Stomach (tissue), 4 donors: Measurements from ENCODE around the gene NRAP.

Experiments
- POLR2A ChIP-seq, 4 donors: fragments of 450-650 bp; IDR thresholded peaks; one replicate each; pipeline ENCODE4 v1.6.1; 2016; ENCODE audit warnings: antibody characterized with exemption in 4 of 4, control low read depth in 2 of 4, mild to moderate bottlenecking in 1 of 4, moderate library complexity in 1 of 4
- POLR2AphosphoS5 ChIP-seq, 3 donors: sonication (generic); formaldehyde crosslinking; IDR thresholded peaks; one replicate each; pipeline ENCODE4 v1.6.1; 2016; ENCODE audit warnings: antibody characterized with exemption in 3 of 3
- TF ChIP-seq, protein P1 (sequence below), 7 experiments: fragments of 450-650 bp in 4 of 7; fragments of 200-600 bp in 3 of 7; sonication (generic) in 3 of 7; IDR thresholded peaks; one replicate each; pipeline ENCODE4 v1.5.1; 2016 to 2019; ENCODE audit warnings: antibody characterized with exemption in 7 of 7, control low read depth in 2 of 7, mild to moderate bottlenecking in 1 of 7

GRCh38 chr10:113643183-113643582, 20.7 kb downstream of the NRAP start:
- TF ChIP-seq, protein P1, sequence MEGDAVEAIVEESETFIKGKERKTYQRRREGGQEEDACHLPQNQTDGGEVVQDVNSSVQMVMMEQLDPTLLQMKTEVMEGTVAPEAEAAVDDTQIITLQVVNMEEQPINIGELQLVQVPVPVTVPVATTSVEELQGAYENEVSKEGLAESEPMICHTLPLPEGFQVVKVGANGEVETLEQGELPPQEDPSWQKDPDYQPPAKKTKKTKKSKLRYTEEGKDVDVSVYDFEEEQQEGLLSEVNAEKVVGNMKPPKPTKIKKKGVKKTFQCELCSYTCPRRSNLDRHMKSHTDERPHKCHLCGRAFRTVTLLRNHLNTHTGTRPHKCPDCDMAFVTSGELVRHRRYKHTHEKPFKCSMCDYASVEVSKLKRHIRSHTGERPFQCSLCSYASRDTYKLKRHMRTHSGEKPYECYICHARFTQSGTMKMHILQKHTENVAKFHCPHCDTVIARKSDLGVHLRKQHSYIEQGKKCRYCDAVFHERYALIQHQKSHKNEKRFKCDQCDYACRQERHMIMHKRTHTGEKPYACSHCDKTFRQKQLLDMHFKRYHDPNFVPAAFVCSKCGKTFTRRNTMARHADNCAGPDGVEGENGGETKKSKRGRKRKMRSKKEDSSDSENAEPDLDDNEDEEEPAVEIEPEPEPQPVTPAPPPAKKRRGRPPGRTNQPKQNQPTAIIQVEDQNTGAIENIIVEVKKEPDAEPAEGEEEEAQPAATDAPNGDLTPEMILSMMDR (IDR thresholded peaks at IDR 0.05), result no peak
- TF ChIP-seq POLR2AphosphoS5 (IDR thresholded peaks at IDR 0.05), result no peak
- TF ChIP-seq POLR2A (IDR thresholded peaks at IDR 0.05), result no peak
